Frontal cortex (tissue), 4 donors: ENCODE results near the gene ICOSLG. TPM values are rescaled to one million over a fixed set of nuclear protein-coding genes. Genes with fewer than 3 reads are reported as not detected.
"Not testable (repeated sequence)": the region's sequence is repeated elsewhere in the genome, so short reads cannot be mapped to it uniquely, and the experiment has no call there.

Experiments used
- DNase-seq, 2 donors: peaks; one replicate each; pipeline ENCODE4 v3.0.0; 2012; ENCODE audit warnings: low spot score in 2 of 2
- FAIRE-seq: peaks from 2 replicates; lab custom pipeline; 2012; peaks lifted over from hg19 to GRCh38; lab: Jason Lieb, UNC
- total RNA-seq: library from RNA; depleted of rRNA; stranded (reverse); fragments of >200 nt; gene quantifications from one replicate; pipeline ENCODE4 v1.2.3, GENCODE V29; 2014
- donor health status: control.
- donor health status: control.
- donor health status: control.

ICOSLG gene, protein sequence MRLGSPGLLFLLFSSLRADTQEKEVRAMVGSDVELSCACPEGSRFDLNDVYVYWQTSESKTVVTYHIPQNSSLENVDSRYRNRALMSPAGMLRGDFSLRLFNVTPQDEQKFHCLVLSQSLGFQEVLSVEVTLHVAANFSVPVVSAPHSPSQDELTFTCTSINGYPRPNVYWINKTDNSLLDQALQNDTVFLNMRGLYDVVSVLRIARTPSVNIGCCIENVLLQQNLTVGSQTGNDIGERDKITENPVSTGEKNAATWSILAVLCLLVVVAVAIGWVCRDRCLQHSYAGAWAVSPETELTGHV
- total RNA-seq, result 0.41 TPM

DNA sequence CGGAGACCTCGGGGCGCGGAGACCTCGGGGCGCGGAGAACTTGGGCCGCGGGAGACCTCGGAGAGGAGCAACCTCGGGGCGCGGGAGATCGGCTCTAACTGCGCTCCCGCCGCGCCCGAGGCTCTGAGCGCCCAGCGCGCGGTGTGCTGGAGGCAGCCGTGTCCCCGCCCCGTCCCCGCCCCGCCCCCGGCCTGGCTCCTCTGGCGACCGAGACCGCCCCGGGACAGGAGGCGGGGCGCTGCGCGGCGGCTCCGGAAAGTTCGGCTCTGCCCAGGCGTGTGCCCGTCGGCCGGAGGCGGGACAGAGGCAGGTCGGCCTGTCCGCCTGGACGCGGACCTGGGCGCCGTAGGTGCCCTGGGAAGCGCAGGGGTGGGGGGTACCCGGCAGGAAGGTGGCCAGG, at the start of gene ICOSLG:
TSS of gene ICOSLG (minus strand) at position 102 of the 400 bp plus-strand sequence. CDS start 126 bp downstream, outside the sequence.
- FAIRE-seq, DNase-seq: not testable (repeated sequence)

DNA sequence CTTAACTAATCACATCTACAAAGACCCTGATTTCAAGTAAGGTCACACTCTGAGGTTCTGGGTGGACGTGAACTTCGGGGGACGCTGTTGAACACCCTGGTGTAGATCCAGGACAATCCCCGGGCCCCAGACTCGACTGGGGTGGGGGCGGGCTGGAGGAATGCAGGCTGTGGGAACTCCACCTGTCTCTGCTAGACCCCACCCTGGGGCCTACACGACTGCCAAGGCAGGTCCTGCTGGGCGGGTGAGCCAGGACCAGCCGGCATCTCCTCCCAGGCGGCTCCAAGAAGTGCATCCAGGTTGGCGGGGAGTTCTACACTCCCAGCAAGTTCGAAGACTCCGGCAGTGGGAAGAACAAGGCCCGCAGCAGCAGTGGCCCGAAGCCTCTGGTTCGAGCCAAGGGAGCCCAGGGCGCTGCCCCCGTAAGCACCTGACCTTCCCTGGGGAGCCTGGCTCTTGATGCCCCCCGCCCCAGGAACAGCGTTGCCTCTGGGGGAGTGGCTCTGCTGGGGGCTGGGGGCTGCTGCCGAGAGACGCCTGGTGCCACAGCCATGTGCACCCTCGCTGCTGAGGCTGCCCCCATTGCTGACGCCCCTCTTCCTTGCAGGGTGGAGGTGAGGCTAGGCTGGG, 48.8 kb upstream of the ICOSLG start:
- DNase-seq, result no peak
- FAIRE-seq, result no peak

DNA sequence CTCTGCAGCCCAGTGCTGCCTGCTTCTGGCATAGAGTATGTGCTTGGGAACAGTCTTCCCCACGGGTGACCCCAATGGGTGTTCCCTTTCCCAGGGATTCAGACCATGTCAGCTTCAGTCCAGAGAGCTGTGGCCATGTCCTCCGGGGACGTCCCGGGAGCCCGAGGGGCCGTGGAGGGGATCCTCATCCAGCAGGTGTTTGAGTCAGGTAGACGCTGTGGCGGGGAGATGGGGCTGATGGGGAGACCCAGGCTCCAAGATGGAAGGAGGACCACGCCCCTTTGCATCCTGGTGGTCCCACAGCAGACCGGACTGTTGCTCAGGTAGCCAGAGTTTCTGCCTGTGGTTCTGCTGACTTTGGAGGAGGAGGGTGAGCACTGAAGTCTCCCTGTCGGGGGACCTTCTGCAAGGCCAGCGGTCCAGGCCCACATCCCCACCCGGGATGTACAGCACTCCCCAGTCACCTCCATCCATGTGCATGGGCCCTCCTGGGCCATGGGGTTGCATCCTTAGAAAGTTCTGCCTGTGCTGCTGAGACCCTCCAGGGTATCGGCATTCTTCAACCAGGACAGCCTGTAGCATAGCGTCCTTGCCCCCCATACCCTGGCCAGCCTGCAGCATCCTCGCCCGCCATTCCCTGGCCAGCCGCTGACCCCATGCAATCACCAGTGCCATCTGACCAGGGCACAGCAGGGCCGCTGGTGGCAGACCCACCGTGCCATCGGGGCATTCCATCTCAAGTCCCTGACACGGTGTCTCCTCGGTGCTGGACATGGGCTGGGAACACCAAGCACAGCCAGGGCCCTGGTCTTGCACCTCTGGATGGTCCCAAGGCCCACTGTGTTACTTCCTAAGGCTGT, 47.7 kb upstream of the ICOSLG start:
- DNase-seq, result no peak

DNA sequence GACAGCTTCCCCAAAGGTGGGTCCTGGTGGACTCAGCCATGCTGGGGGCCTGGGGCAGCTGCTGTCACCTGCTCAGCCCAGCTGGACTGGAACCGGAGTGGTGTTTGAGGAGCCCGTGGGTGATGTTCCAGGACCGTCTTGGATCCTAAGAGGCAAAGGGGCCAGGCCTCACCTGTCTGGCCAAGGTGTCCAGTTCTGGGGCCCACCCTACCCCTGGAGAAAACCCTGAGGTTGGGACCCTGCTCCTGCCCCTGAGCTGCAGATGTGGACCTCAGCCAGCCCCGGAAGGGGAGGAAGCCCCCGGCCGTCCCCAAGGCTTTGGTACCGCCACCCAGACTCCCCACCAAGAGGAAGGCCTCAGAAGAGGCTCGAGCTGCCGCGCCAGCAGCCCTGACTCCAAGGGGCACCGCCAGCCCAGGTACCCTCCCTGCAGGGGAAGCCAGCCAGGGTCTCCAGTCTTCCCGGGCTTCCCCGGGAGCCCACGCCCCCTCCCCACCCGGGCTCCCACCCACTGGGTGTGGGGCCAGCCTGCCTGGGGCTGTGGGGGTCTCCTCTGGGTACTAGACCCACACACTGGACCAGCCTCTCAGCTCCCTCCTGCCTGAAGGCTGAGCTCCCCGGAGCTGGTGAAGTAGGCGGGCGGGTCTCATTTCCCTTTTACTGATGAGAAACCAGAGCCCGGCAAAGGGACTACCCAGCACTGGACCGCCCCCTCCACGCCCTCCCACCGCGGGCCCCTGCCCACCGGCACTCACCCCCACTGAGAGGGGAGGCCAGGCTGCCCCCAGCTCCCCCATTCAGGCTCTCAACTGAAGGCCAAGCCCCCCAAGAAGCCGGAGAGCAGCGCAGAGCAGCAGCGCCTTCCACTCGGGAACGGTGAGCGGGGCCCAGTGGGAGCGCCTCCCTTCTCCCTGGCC, 46.2 kb upstream of the ICOSLG start:
- FAIRE-seq (no peak), DNase-seq (no peak)

More for the DNA sequence above, 47.7 kb upstream of the ICOSLG start:
- no peak for FAIRE-seq

DNA sequence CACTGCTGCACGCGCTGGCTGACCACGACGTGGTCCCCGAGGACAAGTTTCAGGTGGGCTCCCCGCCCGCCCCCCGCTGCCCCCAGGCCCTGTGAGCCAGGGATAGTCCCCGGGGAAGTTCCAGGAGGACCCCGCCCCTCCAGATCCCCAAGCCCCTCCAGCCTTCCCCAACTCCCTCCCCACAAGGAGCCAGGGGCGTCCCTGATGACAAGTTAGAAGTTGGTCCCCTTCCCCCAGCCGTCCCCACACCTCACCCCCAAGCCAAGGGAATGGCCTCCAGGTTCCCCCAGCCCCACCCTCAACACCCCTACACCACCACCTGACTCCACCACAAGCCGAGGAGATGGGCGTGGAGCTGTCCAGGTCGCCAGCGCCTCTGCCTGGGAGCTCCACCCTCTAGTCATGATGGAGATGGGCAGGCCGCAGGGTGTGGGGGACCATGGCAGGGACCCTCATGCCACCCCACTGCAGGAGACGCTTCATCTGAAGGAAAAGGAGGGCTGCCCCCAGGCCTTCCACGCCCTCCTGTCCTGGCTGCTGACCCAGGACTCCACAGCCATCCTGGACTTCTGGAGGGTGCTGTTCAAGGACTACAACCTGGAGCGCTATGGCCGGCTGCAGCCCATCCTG, 45.5 kb upstream of the ICOSLG start:
- DNase-seq, result no peak
- FAIRE-seq, result no peak

DNA sequence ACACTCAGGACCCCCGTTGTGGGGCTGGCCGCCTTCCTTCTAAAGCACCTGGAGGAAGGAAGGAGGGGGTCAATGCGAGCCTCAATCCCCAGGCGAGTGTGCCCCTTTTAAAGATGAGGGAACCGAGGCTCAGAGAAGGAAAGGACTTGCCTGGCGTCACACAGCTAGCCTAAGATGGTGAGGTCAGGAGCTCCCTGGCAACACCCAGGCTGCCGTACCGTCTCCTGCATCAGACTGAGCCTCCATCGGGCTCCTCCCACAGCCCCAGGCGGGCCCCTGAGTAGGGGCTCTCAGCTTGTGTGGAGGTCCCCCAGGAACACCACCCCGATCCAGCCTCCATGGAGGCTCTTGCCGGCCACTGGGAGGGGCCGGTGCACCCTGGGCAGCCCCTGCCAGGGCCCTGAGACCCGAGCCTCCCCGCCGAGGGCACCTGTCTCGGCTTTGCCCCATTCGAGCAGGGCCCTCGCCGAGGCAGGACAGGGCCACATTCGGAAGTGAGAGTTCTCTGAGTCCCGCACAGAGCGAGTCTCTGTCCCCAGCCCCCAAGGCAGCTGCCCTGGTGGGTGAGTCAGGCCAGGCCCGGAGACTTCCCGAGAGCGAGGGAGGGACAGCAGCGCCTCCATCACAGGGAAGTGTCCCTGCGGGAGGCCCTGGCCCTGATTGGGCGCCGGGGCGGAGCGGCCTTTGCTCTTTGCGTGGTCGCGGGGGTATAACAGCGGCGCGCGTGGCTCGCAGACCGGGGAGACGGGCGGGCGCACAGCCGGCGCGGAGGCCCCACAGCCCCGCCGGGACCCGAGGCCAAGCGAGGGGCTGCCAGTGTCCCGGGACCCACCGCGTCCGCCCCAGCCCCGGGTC, 44.6 kb upstream of the ICOSLG start, which contains the start of gene AIRE:
TSS of gene AIRE (plus strand) at position 739 of the 855 bp plus-strand sequence. CDS start 131 bp downstream, outside the sequence.
- FAIRE-seq, result no peak

DNA sequence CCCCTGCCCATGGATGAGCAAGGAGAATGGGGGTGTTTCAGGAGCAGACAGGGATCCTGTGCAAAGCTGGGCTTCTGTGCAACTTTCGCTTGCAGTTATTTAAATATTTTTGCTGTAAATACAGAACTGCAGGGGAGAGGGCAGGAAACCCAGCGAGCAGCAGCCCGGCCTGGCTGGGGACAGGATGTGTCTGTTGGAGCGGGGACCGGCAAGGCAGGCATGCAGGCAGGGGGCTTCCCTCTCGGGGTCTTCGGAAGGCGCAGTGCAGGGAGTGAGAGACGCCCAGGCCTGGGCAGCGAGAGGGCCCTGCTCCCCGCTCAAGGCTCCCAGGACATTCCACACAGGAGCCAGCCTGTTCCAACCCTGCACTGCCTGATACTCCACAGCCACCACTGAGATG, 43.2 kb upstream of the ICOSLG start:
- DNase-seq, result no peak
- FAIRE-seq, result no peak

More for the DNA sequence above, 44.6 kb upstream of the ICOSLG start, which contains the start of gene AIRE:
- DNase-seq, result peak in 1 of 2 donors; percentile 78

DNA sequence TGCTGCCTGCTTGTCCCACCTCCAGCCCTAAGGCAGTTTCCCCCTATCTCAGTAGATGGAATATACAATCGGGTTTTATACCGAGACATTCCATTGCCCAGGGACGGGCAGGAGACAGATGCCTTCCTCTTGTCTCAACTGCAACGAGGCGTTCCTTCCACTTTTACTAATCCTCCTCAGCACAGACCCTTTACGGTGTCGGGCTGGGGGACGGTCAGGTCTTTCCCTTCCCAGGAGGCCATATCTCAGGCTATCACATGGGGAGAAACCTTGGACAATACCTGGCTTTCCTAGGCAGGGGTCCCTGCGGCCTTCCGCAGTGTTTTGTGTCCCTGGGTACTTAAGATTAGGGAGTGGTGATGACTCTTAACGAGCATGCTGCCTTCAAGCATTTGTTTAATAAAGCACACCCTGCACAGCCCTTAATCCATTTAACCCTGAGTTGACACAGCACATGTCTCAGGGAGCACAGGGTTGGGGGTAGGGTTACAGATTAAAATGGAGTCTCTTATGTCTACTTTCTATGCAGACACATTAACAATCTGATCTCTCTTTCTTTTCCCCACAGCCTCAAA, 42.6 kb upstream of the ICOSLG start:
- not testable (repeated sequence) for FAIRE-seq

DNA sequence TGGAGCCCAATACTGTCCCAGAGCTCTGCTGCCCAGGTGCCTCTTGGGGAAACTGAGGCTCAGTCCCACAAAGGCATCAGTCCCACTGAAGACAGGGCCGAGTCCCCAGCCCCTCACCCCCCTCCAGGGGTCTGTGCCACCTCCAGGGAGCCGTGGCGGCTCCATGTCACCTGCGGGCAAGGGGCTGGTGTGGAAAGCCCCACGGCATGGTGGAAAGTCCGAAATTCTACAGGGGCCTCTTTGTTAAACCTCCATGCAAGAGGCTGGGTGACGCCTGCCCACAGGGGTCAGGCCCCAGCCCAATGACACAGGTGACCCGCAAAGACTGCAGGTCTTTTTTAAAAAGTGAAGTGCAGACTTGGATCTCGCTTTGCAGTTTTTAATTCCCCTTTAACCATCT, 41.6 kb upstream of the ICOSLG start:
- no peak for FAIRE-seq
- no peak for DNase-seq

More for the DNA sequence above, 42.6 kb upstream of the ICOSLG start:
- DNase-seq, result not testable (repeated sequence)

DNA sequence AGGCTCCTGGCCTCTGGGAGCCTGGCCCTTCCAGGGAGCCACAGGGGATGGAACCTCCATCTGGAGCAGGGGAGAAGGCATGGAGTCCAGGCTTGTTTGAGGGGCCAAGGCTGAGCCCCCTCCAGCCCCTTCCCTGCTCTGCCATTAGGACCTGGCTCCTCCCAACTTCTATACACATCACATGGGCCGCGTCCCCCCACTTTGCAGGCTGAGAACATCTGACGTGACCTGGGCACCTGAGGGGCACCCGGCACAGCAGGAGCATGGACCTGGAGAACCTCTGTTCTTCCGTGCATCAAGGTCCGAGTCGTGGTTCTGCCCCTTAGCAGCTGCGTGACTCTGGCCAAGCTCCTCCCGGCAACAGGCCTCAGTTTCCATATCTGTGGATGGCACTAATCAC, 41.1 kb upstream of the ICOSLG start:
- FAIRE-seq (no peak), DNase-seq (no peak)

DNA sequence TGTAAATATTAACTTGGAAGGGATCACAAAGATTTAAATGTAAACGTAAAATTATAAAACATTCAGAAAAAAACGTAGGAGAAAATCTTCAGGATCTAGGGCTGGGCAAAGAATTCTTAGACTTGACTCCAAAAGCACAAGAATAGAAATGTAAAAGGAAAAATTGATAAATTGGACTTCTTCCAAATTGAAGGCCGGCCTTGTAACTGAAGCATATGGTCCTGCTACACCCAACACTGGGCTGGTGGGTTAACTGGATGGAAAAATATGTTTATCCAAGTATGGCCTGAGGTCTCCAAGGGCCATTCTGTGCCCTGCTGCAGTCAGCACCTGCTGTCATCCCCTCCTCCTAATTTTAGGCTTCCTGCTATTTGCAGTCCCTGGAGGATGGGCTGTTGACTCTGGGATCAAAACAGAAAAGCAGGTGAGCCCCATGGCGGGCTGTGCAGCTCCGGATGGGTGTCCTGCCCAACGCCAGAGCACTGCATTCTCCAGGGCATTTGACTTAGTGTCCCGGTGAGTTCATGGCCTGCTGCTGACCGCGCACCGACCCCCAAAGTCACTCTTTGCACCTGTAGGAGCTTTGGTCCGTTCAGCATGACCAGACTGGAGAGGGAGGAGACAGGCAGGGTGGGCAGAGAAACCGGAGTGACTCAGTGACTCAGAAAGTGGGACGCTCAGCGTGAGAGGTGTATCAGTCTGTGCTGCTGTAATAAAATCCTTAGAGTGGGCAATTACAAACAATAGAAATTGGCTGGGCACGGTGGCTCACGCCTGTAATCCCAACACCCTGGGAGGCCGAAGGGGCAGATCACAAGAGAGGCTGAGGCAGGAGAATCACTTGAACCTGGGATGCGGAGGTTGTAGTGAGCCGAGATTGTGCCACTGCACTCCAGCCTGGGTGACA, 38.9 kb upstream of the ICOSLG start:
- FAIRE-seq (no peak), DNase-seq (no peak)

DNA sequence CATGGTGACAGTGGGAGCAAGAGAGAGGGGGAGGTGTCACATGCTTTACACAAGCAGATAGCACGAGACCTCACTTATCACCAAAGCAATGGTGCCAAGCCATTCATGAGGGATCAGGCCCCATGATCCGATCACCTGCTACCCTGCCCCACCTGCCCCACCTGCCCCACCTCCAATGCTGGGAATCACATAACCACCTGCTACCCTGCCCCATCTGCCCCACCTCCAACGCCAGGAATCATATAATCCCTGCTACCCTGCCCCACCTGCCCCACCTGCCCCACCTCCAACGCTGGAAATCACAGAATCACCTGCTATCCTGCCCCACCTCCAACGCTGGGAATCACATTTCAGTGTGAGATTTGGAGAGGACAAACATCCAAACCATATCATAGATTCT, 34.3 kb upstream of the ICOSLG start:
- FAIRE-seq (no peak), DNase-seq (no peak)

DNA sequence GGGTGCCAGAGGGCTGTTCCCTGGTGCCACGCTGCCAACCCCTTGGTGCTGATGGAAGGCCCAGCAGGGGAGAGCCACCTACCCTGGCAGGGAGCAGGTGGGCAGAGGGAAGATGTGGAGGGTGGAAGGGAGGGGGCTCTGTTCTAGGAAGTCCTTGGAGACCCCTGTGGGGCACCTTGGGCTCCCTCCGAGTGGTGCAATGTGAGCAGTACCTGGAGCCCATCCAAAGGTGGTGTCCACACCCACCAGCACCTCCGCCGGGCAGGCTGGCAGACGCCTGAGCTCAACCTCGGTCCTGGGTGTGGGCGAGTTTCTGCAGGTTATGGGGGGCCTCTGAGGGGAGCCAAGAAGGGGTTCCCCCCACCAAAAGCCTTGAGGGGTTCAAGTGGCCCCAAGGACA, 32.3 kb upstream of the ICOSLG start:
- FAIRE-seq (no peak), DNase-seq (no peak)

DNA sequence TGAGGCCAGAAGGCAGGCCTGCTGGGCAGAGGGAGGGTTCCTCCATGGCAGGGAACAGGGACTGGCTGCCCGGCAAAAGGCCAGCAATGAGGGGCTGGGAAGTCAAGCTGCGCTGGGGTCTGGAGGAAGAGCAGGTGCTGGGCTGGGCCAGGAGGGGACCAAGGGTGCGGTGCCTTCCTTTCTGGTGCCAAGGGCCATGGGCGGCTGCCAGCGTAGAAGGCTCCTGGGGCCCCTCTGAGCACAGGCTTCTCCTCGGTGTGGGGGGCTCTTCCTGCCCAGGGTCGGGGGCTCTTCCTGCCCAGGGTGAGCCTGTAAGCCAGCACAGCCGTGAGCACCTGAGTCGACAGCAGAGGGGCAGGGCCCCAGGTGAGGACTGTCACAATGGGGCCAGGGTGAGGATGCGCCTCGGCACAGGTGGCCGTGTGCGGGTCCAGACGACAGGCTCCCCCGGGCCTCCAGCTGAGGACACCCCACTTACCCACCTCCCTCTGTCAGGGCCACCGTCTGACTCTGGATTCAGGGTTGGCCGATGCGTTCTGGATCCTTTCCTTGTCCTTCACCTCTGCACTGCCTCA, 31.6 kb upstream of the ICOSLG start:
- no peak for DNase-seq
- no peak for FAIRE-seq

DNA sequence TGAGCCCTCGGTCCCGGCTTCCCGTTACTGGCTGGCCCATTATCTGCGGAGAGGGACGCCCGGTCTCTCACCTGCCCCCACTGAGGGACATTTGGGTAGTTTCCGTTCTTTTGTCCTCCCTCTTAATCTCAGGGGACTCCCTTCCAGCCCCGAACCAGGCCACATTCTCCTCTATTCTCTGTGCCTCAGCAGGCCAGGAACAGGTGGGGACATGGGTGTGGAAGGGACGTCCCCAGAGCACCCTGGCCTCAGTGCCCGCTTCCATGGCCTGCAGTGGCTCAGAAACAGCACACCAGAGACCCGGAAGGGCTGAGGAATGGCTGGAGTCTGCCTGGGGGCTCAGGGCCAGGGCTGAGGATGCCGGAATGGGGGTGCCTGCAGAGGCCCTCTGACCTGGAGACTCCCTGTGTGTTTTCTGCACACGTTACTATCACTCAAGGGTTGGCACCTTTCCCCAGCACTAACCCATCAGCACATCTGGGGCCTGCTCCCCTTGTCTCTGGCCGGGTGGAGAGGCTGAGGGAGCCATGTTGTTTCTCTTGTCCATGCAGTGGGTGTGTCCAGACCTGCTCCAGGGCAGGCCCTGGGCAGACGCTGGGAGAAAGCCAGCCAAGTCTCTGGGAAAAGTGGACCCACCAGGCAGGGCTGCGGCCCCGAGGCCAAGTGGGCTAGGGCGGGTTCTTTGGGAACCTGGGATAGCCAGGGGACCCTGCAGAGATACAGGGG, 31.0 kb upstream of the ICOSLG start:
- no peak for DNase-seq
- FAIRE-seq, result no peak

DNA sequence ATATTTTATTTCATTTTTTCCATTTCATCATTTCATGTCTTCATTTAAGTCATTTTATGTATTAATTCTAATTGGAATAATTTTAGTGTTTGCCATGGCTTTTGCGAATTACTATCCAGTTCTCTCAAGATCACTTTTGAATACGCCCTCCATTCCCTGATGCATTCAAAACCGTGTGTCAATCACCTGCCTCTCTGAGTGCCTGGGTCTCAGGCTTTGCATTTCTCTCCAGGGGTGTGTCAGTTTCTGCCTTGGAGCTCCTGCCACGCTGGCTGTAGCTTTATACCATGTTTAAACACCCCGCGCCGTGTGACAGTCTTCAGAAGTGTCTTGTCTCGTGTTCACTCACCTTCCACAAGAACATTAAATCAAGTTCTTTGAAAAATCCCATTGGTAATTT, 28.3 kb upstream of the ICOSLG start:
- no peak for FAIRE-seq
- DNase-seq, result no peak
